Measurements from ENCODE around the gene CD34.

Gene CD34

DNA sequence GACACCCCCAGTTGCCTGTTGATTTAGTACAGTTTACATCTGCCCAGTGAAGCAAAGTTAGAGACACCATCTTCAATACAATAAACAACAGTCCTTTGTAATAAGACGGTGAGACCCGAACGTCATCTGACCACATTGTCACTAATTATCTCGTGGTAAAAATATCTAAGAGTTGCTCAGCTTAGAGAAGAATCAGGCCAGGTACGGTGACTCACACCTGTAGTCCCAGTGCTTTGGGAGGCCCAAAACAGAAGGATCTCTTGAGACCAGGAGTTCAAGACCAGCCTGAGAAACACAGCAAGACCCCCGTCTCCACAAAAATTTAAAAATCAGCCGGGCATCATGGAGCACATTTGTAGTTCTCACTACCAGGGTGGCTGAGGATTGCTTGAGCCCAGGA, 53.5 kb downstream of the CD34 start:
- DNase-seq (ENCODE audit: low read depth in 2 of 3, low spot score in 2 of 3) = no peak

DNA sequence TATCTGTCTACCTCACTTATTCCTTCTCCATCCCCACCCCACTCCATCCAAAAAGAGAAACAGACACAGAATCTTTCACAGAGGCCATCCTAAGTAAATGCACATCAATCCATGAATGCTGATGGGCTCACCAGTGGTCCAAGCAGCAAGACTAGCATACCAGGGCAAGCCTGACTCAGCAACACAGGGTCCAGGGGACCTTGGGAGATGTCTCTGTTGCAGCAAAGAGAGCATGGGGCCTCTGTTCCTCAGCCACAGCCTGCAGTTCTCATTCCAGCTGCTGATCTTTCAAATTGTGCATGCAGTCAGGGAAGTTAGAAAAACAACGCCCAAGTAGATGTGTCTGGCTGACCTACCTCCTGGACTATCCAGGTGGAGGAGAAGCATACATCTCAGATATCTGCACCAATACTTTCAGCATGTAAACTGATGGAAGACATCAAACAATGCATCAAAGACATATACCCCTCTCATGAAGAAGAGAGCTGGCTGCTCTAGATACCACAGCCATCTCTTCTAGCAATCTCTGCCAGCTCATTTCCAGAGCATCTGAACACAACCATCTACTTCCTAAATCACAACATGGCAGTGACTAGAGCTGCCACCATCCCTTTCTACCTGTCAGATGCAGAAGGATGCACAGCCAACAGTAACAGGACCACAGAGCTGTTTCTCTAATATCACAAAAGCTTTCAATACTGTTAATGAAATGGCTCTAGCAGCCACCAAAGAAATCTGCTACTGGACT, 54.5 kb downstream of the CD34 start:
- DNase-seq (ENCODE audit: low read depth in 2 of 3, low spot score in 2 of 3) = no peak

DNA sequence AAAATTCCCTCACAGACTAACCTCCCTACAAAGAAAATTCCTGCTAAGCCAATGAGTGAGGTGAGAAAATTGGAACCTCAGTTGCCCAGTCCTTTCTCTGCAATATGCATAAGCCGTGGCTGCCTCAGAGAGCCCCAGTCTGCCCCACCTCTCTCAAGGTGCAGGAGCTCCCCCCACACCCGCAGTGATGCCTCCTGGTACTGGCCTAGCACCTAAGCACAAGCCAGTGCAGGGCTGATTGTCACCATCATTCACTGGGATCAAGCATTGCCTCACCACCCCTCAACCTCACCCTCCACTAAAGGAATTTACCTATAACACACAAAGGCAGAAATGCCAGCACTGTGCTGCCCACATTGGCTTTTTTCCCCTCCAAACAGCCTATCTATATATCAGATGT, 56.9 kb downstream of the CD34 start:
- DNase-seq (ENCODE audit: low read depth in 2 of 3, low spot score in 2 of 3) = no peak

DNA sequence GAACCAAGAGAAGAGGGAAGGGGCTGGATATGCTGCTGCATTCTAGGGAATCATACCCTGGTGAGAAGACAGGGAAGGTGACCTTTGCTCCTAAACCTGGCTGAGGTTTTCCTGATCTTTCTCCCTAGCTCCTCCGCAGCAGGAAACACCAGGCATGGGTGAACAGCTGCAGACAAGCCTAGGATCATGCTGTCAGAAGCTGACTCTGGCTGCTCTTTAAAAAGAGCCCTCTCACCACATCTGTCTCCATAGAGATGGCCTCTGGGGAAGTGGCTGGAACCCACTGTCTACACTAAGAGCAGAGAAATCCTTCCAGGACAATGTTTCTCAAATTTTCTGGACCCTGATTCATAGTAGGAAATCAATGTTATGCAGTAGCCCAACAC, 57.6 kb downstream of the CD34 start:
- DNase-seq (ENCODE audit: low read depth in 2 of 3, low spot score in 2 of 3) = no peak

DNA sequence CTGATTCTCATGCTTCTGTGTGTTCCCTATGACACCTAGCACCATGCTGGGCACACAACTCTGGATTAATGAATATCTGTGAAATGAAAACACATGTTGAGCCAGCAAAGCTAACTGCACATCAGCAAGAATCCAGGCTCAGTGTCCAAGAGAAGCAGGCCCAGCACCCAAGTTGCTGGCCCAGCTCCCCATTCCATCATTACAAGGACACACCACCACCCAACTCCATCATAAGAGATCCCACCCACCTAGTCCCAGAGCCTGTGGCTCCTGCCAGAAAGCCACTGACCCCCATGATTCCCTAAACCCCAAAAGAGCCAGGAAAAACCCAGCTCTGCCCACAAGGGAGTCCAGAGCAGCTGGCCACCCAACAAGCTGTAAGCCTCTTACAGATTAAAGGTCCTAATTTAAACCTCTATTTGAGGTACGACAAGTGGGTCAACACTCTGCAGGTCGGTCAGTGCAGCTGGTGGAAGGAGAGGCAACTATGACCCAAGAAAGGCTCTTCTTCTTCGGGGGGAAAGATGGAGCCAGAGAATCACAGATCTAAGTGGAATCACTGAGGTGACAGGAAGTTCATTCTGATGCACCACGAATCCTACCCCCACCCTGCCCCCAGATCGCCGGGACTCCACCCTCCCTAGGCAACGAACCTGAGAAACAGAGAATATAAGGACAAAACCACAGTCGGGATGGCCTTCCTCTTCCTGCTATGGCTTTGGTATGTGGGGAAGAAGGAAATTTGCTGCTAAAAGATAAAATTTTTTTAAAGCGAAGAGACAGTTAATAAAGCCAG, 58.2 kb downstream of the CD34 start:
- DNase-seq (ENCODE audit: low read depth in 2 of 3, low spot score in 2 of 3) = no peak

DNA sequence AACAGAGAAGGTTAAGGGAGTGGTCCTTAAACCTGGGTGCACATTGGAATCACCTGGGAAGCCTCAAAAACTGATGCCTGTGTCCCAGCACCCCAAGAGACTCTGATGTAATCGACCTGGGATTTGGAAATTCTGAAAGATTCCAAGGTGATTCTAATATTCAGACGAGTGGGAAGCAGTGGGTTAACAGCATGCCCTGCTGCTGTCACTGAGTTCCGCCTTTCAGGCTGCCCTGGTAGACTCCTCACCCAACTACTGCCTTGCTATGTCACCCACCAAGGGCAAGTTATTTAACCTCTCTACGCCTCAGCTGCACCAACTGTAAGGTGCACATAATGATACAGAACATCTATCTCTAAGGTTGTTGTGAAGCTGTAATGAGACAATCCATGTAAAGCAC, 59.2 kb downstream of the CD34 start:
- DNase-seq (ENCODE audit: low read depth in 2 of 3, low spot score in 2 of 3) = no peak

DNA sequence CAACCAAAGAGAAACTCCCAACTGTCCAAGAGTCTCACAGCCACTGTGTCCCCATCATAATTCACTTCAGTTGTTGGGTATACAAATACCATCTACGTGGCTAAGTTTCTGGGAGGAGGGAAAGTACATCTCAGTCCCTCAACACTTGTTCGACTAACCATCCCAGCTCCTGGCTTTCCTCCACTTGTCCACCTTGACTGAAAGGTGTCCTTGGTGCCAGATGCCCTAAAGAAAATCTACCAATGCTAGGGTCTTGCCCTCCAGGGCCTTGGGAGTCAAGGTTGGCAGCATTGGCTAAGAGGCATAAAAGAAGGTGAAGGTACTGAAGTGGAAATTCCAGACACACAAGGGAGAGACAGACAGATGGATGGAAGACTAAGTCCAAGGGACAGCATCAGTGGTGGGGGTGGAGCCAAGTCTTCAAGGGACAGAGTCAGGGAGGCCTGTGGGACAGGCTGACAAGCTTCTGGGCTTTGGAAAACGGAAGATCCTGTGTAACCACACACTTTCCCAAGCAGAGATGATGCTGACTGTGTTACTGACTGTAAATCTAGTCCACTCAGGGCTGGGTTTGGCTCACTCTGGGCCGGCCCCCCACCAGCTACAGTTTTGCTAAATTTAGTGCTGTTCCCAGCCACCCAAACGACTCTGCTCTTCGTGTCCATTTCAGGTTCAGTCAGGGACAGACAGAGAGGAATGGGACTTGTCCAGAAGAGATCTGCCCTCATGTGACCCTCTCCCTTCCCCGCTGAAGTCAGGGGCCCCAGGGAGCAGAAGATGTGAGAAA, 60.1 kb downstream of the CD34 start:
- no peak for DNase-seq (ENCODE audit: low read depth in 2 of 3, low spot score in 2 of 3)

DNA sequence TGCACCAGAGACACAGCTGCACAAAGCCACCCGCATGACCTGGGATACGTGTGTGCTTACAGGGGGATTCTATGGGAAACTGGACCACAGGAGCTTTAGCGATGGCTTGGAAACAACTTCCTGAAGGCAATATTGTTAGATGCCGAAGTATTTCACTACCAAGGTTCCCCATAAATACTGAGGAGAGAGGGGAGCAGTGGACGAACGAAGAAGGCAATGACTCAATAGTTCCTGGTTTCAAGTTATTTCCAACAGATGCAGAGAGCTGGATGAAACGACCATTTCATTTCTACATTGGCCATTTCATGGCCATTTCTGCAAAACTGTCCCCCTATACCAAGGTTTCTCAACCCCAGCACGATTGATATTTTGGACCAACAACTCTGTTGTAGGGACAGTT, 61.3 kb downstream of the CD34 start:
- no peak for DNase-seq (ENCODE audit: low read depth in 2 of 3, low spot score in 2 of 3)

DNA sequence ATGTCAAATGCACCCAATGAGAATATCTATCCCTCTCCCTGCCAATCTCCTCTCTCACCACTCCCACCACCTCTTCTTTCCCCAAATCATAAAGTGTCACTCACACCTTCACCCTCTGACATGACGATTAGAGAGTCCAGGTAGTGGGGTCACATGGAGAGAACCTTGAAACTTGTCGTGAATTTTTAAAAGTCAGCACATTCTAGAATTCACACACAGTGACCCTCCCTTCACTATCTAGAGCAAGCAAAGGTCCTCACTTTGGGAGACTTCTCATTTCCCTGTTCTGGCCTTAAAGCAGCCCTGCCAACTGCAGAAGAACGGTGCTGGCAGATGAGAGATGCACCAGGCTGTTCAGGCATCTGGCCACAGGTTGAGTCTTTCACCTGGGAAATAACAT, 61.9 kb downstream of the CD34 start:
- DNase-seq (ENCODE audit: low read depth in 2 of 3, low spot score in 2 of 3) = no peak

DNA sequence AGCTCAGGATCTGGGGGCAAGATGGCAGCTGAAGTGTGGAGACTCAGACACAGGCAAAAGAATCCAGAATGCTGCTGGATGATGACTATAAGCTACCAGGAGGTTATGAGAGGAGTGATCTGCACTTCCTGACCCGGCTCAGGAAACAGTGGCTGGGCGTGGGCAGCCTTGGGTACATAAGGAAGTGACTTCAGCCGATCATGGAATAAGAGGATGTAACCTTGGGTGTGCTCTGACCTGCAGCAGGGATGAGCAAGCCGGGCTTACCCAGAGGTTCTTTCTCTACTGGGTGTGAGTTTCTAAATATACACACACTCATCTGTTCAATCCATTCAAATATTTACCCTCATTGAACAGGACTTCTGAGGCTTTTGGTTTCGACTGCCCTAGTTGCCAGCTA, 62.7 kb downstream of the CD34 start:
- no peak for DNase-seq (ENCODE audit: low read depth in 2 of 3, low spot score in 2 of 3)

DNA sequence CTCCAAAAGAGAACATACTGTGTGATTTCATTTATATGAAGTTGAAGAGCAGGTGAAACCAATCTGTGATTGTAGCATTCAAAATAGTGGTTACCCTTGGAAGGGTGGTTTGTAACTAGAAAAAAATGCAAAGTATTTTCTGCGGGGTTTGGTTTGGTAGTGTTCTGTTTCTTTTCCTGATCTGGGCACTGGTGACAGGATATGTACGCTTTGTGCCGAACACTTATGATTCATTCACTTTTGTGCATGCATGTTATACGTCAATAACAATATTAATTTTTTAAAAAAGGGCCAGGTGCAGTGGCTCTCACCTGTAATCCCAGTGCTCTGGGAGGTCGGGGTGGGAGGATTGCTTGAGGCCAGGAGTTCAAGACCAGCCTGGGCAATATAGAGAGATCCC, 63.8 kb downstream of the CD34 start:
- DNase-seq (ENCODE audit: low read depth in 2 of 3, low spot score in 2 of 3) = no peak

DNA sequence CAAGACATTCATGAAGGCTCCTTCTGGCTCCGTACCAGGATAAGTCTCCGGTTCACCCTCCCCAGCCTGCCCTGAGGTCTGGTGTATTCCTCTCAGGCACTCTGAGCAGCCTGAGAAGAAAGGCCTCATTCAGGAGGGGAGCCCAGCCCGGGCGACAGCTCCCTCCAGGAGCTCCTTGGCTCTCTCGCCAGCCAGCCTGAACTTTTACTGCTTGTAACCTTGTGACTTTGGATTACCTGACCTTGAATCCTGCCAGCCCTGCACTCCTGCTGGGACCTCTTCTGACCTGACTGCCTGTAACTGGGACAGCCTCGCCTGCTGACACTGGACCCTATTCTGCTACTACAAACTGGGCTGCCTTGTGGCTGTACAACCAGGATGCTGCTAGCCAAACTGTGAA, 65.8 kb downstream of the CD34 start:
- no peak for DNase-seq (ENCODE audit: low read depth in 2 of 3, low spot score in 2 of 3)

DNA sequence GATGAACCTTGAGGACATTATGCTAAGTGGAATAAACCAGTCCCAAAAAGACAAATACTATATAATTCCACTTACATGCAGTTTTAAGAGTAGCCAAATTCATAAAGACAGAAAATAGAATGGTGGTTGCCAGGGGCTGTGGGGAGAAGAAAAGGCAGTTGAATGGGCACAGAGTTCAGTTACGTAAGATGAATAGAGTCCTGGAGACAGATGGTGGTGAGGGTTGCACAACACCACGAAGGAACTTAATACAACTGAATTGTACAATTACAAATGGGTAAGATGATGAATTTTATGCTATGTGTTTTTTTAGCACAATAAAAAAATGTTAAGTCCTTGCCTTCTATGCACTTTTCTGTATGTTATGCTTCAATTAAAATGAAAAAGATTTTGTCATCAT, 66.6 kb downstream of the CD34 start:
- no peak for DNase-seq (ENCODE audit: low read depth in 2 of 3, low spot score in 2 of 3)

DNA sequence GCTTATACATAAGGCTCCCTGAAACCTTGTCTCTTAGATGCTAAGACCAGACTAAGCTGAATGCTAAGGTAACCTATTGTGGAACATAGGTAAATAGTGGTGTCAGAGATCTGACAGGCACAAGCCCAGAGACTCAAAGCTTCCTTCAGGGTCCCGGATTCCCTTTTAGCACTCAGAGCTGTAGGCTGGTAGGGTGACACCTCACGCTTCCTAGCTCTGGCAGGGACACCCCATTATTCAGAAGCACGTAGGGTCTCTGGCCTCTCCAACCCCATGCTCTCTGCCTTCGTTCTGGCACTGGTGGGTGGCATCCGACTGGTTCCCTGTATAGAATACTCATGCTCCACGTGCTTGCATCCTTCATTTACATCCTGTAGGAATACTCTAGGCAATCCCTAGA, 68.4 kb downstream of the CD34 start:
- DNase-seq (ENCODE audit: low read depth in 2 of 3, low spot score in 2 of 3) = no peak

DNA sequence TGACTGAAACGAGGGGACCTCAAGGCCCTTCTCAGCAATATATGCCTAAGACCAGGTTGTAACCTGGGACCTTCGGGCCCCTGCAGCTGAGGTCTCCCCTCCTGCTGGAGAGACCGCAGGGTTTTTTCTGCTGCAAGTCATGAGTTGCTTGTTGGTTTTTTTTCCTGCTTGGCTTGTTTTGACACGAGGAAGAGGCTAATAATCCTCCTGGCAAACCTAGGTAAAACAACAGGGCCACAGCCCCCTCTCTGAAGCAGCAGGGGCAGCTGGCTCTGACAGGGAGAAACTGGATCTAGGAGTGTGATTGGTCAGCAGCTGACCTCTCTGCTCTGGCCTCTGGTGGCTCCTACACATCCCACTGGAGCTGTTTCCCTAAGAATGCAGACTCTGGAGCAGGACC, 69.0 kb downstream of the CD34 start:
- DNase-seq (ENCODE audit: low read depth in 2 of 3, low spot score in 2 of 3) = no peak

DNA sequence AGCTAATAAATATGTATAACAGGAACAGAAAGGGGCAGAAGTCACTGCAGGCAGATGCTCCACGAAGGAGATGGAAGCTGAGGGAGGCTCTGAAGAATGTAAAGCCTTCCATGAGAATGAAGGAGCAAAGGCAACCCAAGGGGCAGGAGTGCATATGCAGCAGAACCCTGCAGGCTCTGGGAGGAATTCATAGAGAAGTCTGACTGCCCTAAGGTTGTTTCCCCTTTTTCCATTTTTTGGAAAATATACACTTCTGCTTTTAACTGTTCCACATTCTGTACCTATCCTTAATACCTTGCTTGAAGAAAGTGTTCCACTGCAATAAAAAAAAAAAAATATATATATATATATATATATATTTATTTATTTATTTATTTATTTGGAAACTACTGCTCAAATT, 69.6 kb downstream of the CD34 start:
- DNase-seq (ENCODE audit: low read depth in 2 of 3, low spot score in 2 of 3) = no peak

DNA sequence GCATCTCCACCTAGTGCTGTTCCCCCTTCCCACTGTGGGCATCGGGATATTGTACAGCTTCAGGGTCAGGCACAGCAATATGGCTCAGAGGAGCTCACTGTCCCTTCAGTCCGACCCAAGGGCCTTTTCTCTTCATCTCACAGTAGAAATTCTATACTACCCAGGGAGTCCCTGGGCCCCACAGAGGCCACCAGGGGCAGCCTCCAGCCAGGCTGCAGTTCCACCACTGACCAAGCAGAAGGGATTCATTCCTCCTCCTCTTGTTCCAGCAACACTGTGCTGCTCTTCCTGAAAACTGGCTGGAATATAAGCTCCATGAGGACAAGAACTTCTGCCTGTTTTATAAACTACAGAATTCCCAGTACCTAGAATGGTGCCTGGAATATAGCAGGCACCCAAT, 70.5 kb downstream of the CD34 start:
- no peak for DNase-seq (ENCODE audit: low read depth in 2 of 3, low spot score in 2 of 3)

DNA sequence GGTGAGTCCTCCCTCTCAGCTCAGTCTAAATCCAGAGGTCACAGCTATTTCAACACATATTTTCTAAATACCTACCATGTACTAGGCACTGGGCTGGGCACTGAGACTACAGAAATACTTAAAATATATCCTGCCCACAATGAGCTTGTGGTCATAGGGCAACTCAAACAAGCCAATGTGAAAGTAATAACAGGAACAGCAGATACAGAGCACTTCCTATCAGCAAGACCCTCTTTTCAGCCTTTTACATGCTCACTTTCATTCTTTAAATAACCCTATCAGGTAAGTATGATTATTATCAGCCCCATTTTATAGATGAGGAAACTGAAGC, 71.9 kb downstream of the CD34 start:
- DNase-seq (ENCODE audit: low read depth in 2 of 3, low spot score in 2 of 3) = no peak

DNA sequence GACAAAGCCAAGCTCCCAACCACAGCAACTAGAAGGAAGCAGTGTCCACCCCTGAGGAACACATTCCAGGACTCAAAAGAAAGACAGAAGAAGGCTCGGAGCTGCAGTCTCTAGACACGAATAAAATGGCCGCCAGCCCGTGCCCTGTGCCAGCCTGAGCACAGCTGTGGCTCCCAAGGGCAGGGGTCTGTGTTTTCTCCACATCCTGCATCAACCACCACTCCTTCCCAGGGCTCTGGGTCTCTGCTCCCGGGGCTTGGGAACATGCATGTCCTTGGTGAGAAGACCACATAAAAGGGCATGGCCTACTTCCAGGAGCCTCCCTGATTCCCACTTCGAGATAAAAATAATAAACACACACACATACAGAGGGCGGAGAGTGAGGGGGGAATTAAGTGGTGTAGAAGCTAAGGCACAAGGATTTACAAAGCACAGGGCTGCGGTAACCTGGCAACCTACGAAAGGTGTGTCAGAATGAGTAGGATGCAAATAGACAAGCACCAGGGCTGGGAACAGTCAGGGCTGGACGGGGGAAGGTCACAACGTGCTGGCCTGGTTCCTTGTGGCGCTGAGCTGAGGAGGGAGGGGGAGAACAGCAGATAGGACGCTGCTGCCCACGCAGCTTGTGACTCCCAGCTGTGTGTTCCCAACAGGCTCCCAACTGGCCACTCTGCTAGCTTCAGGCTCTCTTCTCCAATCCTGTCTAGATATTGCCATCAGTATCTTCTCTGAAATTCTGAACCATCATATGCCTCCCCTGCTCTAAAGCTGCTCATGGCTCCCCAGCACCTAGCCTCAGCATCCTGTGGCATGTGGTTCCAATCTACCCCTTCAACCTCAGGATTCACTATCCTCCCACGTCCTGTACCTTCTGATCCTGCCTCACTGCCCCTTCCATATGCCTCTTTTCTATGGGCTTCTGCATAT, 72.5 kb downstream of the CD34 start:
- no peak for DNase-seq (ENCODE audit: low read depth in 2 of 3, low spot score in 2 of 3)

DNA sequence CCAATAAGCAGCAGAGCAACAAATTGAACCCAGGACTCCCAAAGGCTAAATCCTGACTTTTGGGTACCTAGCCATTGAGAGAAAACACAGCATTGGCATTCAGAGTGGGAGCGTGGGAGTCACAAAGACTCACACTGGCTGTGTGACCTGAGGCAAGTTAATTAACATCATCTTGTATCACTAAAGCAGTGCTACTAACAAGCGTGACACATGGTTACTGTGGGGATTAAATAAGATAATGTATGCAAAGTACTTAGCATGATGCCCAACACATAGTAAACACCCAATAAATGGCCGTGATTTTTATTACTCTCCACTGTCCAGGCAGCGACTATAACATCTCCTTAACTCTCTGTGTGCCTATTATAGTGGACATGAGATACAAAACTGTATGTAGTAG, 73.3 kb downstream of the CD34 start:
- no peak for DNase-seq (ENCODE audit: low read depth in 2 of 3, low spot score in 2 of 3)

Measured in activated CD8-positive, alpha-beta memory T cell treated with anti-CD3 and anti-CD28 coated beads for 48 hours (primary cell).